Astrocyte (in vitro differentiated cells and primary cell): Measurements from ENCODE around the gene GRB10.

Source experiments
- EZH2 ChIP-seq: IDR thresholded peaks from 2 replicates; pipeline ENCODE4 v1.6.1; 2012; ENCODE audit warnings: mild to moderate bottlenecking, low read length, inconsistent platforms; ENCODE audit not compliant: insufficient read depth
- TF ChIP-seq, protein P1 (sequence below): IDR thresholded peaks from 2 replicates; pipeline ENCODE4 v1.5.1; 2011; ENCODE audit warnings: low read depth, mild to moderate bottlenecking, inconsistent platforms, low read length, moderate library complexity; ENCODE audit not compliant: insufficient read depth

DNA sequence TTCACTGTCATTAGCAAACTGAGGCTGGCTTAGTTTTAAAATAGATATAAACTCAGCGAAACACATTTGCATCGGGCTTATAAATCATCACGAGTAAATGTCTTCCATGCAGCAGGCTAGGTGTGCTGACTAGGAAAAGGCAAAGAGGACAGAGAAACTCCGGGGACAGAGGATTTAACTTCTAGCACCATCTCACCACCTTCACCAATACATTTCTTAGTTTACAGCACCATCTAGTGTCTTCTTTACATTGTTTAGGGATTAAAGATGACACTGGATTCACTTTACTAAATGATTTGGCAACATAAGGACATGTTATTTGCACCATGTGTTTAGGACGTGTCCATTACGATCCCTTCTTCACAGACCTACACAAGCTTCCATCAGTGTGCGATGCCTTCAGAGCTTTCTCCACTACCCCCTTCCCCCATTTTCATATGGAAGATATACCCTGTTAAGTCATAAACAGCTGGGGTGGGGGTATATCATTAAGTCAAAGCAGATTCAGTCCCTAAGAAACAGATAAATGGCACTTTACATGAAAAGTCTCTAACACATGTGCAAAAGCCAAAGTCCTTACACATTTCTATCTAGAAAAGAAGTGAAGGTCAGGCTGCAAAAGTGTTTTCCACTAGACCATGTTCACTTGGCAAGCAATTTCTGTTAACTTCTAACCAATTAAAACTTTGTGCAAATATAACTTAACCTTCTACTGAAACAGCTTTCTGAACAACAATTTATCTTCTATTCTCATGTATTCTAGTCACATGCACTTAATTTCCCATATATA lies 103.3 kb downstream of the GRB10 start:
- TF ChIP-seq, protein P1, sequence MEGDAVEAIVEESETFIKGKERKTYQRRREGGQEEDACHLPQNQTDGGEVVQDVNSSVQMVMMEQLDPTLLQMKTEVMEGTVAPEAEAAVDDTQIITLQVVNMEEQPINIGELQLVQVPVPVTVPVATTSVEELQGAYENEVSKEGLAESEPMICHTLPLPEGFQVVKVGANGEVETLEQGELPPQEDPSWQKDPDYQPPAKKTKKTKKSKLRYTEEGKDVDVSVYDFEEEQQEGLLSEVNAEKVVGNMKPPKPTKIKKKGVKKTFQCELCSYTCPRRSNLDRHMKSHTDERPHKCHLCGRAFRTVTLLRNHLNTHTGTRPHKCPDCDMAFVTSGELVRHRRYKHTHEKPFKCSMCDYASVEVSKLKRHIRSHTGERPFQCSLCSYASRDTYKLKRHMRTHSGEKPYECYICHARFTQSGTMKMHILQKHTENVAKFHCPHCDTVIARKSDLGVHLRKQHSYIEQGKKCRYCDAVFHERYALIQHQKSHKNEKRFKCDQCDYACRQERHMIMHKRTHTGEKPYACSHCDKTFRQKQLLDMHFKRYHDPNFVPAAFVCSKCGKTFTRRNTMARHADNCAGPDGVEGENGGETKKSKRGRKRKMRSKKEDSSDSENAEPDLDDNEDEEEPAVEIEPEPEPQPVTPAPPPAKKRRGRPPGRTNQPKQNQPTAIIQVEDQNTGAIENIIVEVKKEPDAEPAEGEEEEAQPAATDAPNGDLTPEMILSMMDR = peak; percentile 25
- no peak for TF ChIP-seq EZH2
